Measurements from ENCODE around the gene YBX2.

YBX2 gene

DNA sequence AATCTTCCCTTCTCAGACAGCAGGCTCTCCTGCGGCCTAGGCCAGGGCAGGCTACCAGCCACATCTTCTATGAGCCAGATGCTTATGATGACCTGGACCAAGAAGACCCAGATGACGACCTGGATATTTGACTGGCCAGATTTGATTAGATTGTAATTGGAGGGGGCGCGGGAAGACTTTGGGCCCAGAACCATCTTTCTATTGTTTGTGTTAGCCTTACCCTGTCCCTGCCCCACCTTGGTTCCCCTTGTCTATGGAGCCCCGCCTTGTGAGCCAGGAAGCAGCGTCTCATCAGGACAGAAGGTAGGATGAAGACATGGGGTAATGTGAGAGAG lies 34.9 kb downstream of the YBX2 start:
- TF ChIP-seq, protein P1, sequence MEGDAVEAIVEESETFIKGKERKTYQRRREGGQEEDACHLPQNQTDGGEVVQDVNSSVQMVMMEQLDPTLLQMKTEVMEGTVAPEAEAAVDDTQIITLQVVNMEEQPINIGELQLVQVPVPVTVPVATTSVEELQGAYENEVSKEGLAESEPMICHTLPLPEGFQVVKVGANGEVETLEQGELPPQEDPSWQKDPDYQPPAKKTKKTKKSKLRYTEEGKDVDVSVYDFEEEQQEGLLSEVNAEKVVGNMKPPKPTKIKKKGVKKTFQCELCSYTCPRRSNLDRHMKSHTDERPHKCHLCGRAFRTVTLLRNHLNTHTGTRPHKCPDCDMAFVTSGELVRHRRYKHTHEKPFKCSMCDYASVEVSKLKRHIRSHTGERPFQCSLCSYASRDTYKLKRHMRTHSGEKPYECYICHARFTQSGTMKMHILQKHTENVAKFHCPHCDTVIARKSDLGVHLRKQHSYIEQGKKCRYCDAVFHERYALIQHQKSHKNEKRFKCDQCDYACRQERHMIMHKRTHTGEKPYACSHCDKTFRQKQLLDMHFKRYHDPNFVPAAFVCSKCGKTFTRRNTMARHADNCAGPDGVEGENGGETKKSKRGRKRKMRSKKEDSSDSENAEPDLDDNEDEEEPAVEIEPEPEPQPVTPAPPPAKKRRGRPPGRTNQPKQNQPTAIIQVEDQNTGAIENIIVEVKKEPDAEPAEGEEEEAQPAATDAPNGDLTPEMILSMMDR (IDR thresholded peaks at IDR 0.05; ENCODE audit: low read depth, low read length): no peak

DNA sequence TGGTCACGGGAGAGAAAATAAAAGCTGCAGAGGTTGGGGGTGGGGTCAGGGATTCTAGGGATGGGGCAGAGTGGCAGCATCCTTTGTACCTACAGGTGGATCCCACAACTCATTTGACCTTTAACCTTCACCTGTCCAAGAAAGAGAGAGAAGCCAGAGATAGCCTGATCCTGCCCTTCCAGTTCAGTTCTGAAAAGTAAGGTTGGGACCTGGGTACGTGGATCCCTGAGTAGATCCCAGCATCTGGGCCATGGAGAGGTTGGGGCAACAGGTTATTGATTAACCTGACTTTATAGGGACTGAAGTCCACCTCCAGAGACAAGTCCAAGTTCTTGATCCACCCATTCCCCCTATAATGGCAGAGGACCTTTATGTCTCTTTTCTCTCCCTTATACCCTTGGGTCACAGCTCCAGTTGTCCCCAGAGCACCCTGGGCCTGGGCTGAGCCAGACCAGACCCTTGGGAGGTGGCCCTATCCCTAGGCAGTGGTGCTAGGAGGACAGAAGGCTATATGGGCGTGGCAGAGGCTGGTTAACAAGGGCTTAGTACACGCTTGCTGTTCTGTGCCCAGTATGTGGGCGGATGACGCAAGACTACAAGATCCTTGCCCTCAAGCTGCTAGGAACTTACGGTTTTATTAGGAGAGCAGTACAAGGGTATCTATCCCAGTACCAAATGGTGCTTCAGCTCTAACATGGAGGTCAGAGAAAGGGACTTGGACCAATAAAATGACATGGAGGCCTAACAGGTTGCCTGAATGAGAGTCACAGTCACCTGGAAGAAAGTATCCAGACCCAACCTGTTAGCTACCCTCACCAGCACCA lies 35.5 kb downstream of the YBX2 start:
- TF ChIP-seq, protein P1 (IDR thresholded peaks at IDR 0.05; ENCODE audit: low read depth, low read length): no peak
- H3K4me3 ChIP-seq (ENCODE audit: low read depth, low read length): no peak overlapping the region

More for the DNA sequence above, 34.9 kb downstream of the YBX2 start:
- H3K4me3 ChIP-seq (ENCODE audit: low read depth, low read length): no peak overlapping the region

DNA sequence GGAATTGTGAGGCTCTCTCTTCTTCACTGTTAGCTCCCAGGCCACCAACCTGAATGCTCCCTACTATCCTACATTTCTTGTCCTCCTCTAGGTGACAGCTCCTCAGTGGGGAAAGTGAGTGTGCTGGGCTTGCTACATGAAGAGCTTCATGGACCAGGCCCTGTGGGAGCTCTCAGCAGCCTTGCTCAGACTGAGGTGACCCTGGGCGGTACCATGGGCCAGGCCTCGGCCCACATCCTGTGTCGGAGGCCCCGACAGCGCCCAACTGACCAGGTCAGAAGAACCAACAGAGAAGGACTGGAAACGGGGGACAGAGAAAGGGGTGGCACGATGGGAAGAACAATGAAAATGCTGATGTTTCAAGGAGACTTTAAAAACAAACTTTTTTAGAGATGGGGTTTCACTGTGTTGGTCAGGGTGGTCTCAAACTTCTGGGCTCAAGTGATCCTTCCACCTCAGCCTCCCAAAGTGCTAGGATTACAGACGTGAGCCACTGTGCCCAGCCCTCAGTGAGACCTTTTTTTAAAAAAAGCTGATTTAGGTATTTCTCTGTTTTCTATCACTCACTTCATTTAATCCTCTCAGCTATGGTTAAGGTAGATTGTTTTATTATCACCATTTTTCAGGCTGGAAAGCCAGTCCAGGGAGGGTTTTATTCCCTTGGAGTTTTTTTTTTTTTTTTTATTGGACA lies 37.5 kb downstream of the YBX2 start:
- H3K4me3 ChIP-seq (ENCODE audit: low read depth, low read length): no peak overlapping the region
- TF ChIP-seq, protein P1 (IDR thresholded peaks at IDR 0.05; ENCODE audit: low read depth, low read length): no peak

DNA sequence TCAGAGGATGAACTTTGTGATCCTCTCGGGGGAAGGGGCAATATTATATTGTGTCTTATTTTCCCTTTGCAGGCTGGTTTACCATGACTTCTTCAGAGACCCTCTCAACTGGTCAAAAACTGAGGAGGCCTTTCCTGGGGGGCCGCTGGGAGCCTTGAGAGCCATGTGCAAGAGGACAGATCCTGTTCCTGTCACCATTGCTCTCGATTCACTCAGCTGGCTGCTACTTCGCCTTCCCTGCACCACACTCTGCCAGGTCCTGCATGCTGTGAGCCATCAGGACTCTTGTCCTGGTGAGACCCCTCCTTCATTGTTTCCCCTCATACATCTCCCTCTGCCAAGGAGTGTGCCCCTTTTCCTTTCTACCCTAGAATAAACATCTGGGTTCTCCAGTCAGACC lies 39.9 kb downstream of the YBX2 start:
- TF ChIP-seq, protein P1 (IDR thresholded peaks at IDR 0.05; ENCODE audit: low read depth, low read length): no peak

DNA sequence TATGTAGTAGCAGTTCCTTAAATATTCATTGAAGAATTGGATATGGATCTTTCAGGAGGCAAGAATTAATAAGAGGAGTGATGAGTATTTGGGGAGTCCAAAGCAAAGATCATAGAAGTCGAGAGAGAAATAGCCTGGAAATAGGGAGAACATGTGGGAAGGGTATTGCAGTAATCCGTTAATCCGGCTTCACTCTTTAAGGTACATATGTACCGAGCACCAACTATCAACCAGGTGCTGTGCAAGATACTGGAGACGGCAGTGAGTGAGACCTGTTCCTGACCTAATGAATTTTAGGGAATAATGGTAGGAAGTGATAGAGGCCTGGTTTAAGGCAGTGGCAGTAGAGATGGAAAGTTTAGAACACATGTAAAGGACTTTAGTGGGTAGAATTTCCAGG lies 41.4 kb downstream of the YBX2 start:
- peak overlapping the region; percentile 94 for H3K4me3 ChIP-seq (ENCODE audit: low read depth, low read length)
- TF ChIP-seq, protein P1 (IDR thresholded peaks at IDR 0.05; ENCODE audit: low read depth, low read length): no peak

More for the DNA sequence above, 39.9 kb downstream of the YBX2 start:
- H3K4me3 ChIP-seq (ENCODE audit: low read depth, low read length): no peak overlapping the region

DNA sequence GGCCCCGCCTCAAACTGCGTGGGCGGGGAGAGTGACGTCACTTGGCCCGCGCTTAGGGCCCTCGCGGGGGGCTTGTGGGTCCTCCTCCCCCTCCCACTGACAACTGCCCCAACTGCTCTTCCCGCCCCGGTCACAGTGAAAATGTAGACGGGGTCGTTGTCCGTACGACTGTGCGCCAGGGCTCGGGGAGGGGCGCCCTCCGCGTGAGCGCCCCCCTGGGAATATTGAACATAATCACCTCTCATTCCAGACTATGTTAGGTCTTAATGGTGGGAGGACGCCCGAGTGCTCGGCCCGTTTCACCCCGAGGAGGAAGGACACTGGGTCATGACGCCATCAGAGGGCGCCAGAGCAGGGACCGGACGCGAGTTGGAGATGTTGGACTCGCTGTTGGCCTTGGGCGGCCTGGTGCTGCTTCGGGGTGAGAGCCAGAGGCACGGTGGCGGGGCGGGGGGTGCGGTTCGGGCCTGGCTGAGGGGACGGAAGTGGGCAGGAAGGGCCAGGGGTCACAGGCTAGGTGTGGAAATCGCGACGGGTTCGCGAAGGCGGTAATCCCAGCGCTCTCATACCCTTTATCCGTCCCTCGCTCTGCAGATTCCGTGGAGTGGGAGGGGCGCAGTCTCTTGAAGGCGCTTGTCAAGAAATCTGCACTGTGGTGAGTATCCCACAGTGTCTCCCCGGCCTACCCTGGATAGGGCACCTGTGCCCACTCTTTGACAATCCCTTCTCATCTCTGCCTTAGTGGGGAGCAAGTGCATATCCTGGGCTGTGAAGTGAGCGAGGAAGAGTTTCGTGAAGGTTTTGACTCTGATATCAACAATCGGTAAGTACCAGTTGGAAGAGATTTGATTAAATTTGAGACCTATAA lies 42.0 kb downstream of the YBX2 start, which contains the start of gene ELP5:
Gene ELP5, plus strand, starts transcription at position 40 of the 868 bp plus-strand sequence. Its CDS starts 336 bp downstream, at position 376.
- peak within 1 kb of the TSS; percentile 94 for H3K4me3 ChIP-seq (ENCODE audit: low read depth, low read length)
- TF ChIP-seq, protein P1 (IDR thresholded peaks at IDR 0.05; ENCODE audit: low read depth, low read length): no peak

All from WI38 (cell line).